ENCODE data around the gene DIDO1. TPM values are rescaled to one million over a fixed set of nuclear protein-coding genes. Genes with fewer than 3 reads are reported as not detected.

The DIDO1 gene
- total RNA-seq, 2 donors from 2014 or later: 53.5 to 68.3 TPM

GRCh38 chr20:62953839-62954703 lies 27.8 kb upstream of the DIDO1 start:
- DNase-seq: peak; percentile 83

DNA sequence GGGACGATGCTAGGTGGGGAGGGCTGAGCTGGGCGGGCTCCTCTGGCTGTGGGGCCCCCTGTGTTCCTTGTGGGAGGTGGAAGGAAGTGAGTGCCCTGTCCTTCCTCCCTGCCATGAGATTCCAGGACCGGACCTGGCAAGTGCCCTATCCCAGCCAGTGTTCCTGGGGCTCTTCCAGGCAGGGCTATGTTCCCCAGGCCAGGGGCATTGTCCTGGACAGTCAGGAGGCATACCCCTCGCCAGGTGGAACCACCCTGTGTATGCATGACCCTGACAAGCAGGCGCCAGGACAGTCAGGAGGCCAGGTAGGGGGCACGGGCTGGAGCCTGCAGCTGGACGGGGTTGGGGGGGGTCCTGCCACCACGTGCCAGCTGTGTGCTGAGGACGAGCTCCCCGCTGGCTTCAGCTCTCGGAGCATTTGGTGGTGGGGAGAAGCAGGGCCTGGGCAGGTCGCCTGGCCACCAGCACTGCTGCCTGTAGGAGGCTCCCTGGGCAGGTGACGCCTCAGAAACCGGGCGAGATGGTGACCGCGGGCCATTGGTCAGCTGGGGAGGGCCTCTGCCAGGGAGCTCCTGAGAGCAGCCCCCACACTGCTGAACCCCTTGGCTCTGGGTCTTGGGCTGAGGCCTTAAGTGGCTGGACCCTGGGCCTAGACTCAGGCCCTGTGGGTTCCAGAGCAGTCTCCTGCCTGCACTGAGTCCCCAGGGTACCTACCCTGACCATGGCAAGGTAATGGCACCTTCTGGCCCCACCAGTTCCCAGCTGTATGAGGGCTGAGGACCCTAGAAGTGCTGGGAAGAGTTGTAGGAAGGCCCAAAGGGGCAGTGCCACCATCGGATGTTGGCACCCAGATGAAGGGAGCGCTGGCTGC lies 26.9 kb upstream of the DIDO1 start:
- Mint-ChIP-seq H3K4me3 (peak overlapping the region; percentile 43), H3K36me3 (ENCODE audit: low read depth) (peaks cover 24% of the 10 kb centered on the region), H3K27me3 (ENCODE audit: insufficient read depth) (no peaks in the 10 kb centered on the region), H3K4me1 (peaks cover 16% of the 10 kb centered on the region), H3K27ac (no peak overlapping the region), H3K9me3 (no peaks in the 10 kb centered on the region)
- Histone ChIP-seq H3K36me3 (ENCODE audit: control insufficient read depth, insufficient read depth, low read length) (peaks cover 25% of the 10 kb centered on the region), H3K9ac (ENCODE audit: extremely low read depth, low read length, poor library complexity, severe bottlenecking) (no peak overlapping the region), H3K27ac (ENCODE audit: low read depth, low read length) (peak overlapping the region; percentile 73), H3K4me1 (ENCODE audit: control insufficient read depth, insufficient read depth, low read length) (peaks cover 11% of the 10 kb centered on the region), H3K27me3 (ENCODE audit: control insufficient read depth, insufficient read depth, low read length, poor library complexity, severe bottlenecking) (no peaks in the 10 kb centered on the region), H3K4me3 (ENCODE audit: low read length) (no peak overlapping the region), H3K9me3 (ENCODE audit: control insufficient read depth, low read length) (peaks cover 10% of the 10 kb centered on the region)
- peak; percentile 83 for DNase-seq
- TF ChIP-seq, protein P1, sequence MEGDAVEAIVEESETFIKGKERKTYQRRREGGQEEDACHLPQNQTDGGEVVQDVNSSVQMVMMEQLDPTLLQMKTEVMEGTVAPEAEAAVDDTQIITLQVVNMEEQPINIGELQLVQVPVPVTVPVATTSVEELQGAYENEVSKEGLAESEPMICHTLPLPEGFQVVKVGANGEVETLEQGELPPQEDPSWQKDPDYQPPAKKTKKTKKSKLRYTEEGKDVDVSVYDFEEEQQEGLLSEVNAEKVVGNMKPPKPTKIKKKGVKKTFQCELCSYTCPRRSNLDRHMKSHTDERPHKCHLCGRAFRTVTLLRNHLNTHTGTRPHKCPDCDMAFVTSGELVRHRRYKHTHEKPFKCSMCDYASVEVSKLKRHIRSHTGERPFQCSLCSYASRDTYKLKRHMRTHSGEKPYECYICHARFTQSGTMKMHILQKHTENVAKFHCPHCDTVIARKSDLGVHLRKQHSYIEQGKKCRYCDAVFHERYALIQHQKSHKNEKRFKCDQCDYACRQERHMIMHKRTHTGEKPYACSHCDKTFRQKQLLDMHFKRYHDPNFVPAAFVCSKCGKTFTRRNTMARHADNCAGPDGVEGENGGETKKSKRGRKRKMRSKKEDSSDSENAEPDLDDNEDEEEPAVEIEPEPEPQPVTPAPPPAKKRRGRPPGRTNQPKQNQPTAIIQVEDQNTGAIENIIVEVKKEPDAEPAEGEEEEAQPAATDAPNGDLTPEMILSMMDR (conservative IDR thresholded peaks at IDR 0.05): no peak
- WGBS, 2 experiments (ENCODE audit: insufficient coverage in 1 of 2, insufficient read length in 1 of 2): 85 to 86% methylated on average over 7 to 17 of the region's 19 CpGs

More at GRCh38 chr20:62953839-62954703, 27.8 kb upstream of the DIDO1 start:
- Histone ChIP-seq H3K4me1 (ENCODE audit: control insufficient read depth, insufficient read depth, low read length) (peaks cover 11% of the 10 kb centered on the region), H3K9me3 (ENCODE audit: control insufficient read depth, low read length) (peaks cover 1% of the 10 kb centered on the region), H3K4me3 (ENCODE audit: low read length) (no peak overlapping the region), H3K36me3 (ENCODE audit: control insufficient read depth, insufficient read depth, low read length) (peaks cover 16% of the 10 kb centered on the region), H3K27me3 (ENCODE audit: control insufficient read depth, insufficient read depth, low read length, poor library complexity, severe bottlenecking) (no peaks in the 10 kb centered on the region), H3K9ac (ENCODE audit: extremely low read depth, low read length, poor library complexity, severe bottlenecking) (no peak overlapping the region), H3K27ac (ENCODE audit: low read depth, low read length) (peak overlapping the region; percentile 73)
- Mint-ChIP-seq H3K27ac (no peak overlapping the region), H3K4me1 (peaks cover 16% of the 10 kb centered on the region), H3K9me3 (no peaks in the 10 kb centered on the region), H3K36me3 (ENCODE audit: low read depth) (peaks cover 15% of the 10 kb centered on the region), H3K27me3 (ENCODE audit: insufficient read depth) (no peaks in the 10 kb centered on the region), H3K4me3 (peak overlapping the region; percentile 40)
- WGBS, 2 experiments (ENCODE audit: insufficient coverage in 1 of 2, insufficient read length in 1 of 2): 30 to 37% methylated on average over 25 to 32 of the region's 32 CpGs
- TF ChIP-seq, protein P1 (conservative IDR thresholded peaks at IDR 0.05): no peak

- Histone ChIP-seq H3K9ac (ENCODE audit: extremely low read depth, low read length, poor library complexity, severe bottlenecking) (no peak within 1 kb of the TSS), H3K27ac (ENCODE audit: low read depth, low read length) (no peak within 1 kb of the TSS), H3K36me3 (ENCODE audit: control insufficient read depth, insufficient read depth, low read length) (peaks cover 32% of the 10 kb centered on the region), H3K4me3 (ENCODE audit: low read length) (no peak within 1 kb of the TSS), H3K9me3 (ENCODE audit: control insufficient read depth, low read length) (peaks cover 11% of the 10 kb centered on the region), H3K4me1 (ENCODE audit: control insufficient read depth, insufficient read depth, low read length) (peaks cover 11% of the 10 kb centered on the region), H3K27me3 (ENCODE audit: control insufficient read depth, insufficient read depth, low read length, poor library complexity, severe bottlenecking) (no peaks in the 10 kb centered on the region)
- 35 to 36% methylated on average over 7 to 29 of the region's 37 CpGs for WGBS, 2 experiments (ENCODE audit: insufficient coverage in 1 of 2, insufficient read length in 1 of 2)
- TF ChIP-seq, protein P1 (conservative IDR thresholded peaks at IDR 0.05): peak; percentile 32
- Mint-ChIP-seq H3K4me1 (peaks cover 16% of the 10 kb centered on the region), H3K4me3 (peak within 1 kb of the TSS; percentile 43), H3K9me3 (no peaks in the 10 kb centered on the region), H3K27me3 (ENCODE audit: insufficient read depth) (no peaks in the 10 kb centered on the region), H3K27ac (no peak within 1 kb of the TSS), H3K36me3 (ENCODE audit: low read depth) (peaks cover 31% of the 10 kb centered on the region)
- peak; percentile 92 for DNase-seq
These were observed 26.2 kb upstream of the DIDO1 start, which contains the start of gene SLC17A9 for GRCh38 chr20:62952373-62952967. SLC17A9 (plus strand) TSS chr20:62952709; CDS start chr20:62952831, 122 bp downstream.
